DND-41 (cell line): ENCODE measurements around the gene KCNK17.

Experiments used
- EZH2 ChIP-seq: IDR thresholded peaks from 3 replicates; pipeline ENCODE4 v1.6.1; 2012; ENCODE audit warnings: borderline replicate concordance, low read depth, mild to moderate bottlenecking, moderate library complexity, low read length, inconsistent platforms; ENCODE audit not compliant: severe bottlenecking
- TF ChIP-seq, protein P1 (sequence below): IDR thresholded peaks from 2 replicates; pipeline ENCODE4 v1.5.1; 2012; ENCODE audit warnings: borderline replicate concordance, low read length, moderate library complexity, mild to moderate bottlenecking; ENCODE audit not compliant: poor library complexity, severe bottlenecking; ENCODE audit errors: extremely low read depth

DNA sequence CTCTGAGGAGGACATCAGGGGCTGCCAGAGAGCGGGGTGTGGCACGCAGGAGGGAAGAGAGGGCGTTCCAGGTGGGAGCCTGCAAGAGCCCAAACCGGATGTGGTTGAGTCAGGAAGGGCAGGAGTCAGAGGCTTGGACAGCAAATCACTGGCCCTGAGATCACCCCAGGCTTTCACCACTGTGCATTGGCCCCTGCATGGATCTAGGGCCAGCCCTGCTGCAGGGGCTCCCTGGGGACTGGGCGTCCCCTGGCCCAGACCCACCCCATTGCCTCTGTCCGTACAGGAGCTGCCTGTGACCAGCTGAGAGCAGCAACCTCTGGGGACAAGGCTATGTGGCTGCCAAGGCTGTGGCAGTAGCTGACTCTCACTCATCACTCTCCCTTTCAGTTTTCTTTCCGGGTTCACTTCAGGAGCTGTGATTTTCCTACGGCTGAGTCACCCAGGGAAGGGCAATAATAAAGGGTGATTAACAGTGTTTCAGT, 33.9 kb downstream of the KCNK17 start:
- TF ChIP-seq, protein P1, sequence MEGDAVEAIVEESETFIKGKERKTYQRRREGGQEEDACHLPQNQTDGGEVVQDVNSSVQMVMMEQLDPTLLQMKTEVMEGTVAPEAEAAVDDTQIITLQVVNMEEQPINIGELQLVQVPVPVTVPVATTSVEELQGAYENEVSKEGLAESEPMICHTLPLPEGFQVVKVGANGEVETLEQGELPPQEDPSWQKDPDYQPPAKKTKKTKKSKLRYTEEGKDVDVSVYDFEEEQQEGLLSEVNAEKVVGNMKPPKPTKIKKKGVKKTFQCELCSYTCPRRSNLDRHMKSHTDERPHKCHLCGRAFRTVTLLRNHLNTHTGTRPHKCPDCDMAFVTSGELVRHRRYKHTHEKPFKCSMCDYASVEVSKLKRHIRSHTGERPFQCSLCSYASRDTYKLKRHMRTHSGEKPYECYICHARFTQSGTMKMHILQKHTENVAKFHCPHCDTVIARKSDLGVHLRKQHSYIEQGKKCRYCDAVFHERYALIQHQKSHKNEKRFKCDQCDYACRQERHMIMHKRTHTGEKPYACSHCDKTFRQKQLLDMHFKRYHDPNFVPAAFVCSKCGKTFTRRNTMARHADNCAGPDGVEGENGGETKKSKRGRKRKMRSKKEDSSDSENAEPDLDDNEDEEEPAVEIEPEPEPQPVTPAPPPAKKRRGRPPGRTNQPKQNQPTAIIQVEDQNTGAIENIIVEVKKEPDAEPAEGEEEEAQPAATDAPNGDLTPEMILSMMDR = no peak
- no peak for TF ChIP-seq EZH2
